Measurements from ENCODE around the gene INSL3. TPM values are rescaled to one million over a fixed set of nuclear protein-coding genes. Genes with fewer than 3 reads are reported as not detected.
A peak's percentile ranks its signal among the peaks of the same experiment; 100 is the strongest.

Gene INSL3
- total and polyA plus RNA-seq, 2 of the 13 experiments (the other 11 are each of a cell fraction or from before 2014, with no cell fraction given): 0.30 TPM; not detected in 1

DNA sequence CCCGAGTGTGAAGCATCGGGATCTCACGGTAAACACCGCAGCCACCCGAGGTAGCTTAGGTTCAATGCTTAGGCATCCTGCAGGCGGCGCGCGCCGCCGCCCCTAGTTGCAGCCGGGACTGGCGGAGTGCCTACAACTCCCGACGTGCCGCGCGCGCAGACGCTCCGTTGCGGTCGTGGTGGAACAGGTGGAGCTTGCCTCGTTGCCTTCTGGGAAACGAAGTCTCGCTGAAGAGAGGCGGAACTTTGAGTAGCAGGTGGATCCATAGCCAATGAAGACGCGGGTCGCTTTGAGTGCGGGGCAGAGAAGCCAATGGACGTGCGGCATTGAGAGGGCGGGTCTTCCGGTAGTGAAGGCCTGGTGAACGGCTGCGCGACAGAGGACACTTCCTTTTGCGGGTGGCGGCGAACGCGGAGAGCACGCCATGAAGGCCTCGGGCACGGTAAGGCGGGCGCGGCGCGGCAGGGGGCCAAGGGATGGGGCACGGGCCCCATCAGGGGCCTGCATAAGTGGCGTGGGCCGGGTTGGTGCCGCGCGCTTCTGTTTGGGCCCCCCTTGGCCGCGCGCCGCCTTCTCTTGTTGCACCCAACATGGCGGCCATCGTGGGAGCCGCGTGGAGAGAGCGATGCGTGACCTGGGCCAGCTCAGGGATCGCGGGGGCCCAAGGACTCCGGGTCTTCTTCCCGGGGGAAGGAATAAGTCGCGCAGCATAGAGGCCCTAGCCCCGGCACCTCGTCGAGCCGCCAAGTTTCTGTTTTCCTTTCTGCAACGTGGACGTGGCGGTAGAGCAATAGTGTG, 38.4 kb upstream of the INSL3 start, which contains the start of gene RPL18A (continued):
- TF ChIP-seq, protein P1, sequence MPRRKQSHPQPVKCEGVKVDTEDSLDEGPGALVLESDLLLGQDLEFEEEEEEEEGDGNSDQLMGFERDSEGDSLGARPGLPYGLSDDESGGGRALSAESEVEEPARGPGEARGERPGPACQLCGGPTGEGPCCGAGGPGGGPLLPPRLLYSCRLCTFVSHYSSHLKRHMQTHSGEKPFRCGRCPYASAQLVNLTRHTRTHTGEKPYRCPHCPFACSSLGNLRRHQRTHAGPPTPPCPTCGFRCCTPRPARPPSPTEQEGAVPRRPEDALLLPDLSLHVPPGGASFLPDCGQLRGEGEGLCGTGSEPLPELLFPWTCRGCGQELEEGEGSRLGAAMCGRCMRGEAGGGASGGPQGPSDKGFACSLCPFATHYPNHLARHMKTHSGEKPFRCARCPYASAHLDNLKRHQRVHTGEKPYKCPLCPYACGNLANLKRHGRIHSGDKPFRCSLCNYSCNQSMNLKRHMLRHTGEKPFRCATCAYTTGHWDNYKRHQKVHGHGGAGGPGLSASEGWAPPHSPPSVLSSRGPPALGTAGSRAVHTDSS (CRISPR knock-in tag; conservative IDR thresholded peaks at IDR 0.05): no peak
- TF ChIP-seq SIN3A (IDR thresholded peaks at IDR 0.05; ENCODE audit: borderline replicate concordance, low read depth, low read length) (peak; percentile 90; the same call in 1 of the 2 replicates), ZNF768 (CRISPR knock-in tag; IDR thresholded peaks at IDR 0.05) (peak; percentile 63; the same call in 1 of the 2 replicates), ZNF484 (CRISPR knock-in tag; IDR thresholded peaks at IDR 0.05; ENCODE audit: borderline replicate concordance, low read depth) (no peak), XBP1 (CRISPR knock-in tag; IDR thresholded peaks at IDR 0.05) (no peak), SETDB1 (CRISPR knock-in tag; IDR thresholded peaks at IDR 0.05; ENCODE audit: borderline replicate concordance) (no peak), SCMH1 (CRISPR knock-in tag; IDR thresholded peaks at IDR 0.05; ENCODE audit: borderline replicate concordance) (no peak), MYC (CRISPR knock-in tag; IDR thresholded peaks at IDR 0.05; ENCODE audit: borderline replicate concordance) (peak; percentile 98), KDM3A (CRISPR knock-in tag; IDR thresholded peaks at IDR 0.05; ENCODE audit: low read depth) (no peak), ZBTB7B (CRISPR knock-in tag; IDR thresholded peaks at IDR 0.05) (0 out of 2 replicates have a peak, but pooled peaks have one; percentile 47), EED (CRISPR knock-in tag; IDR thresholded peaks at IDR 0.05) (no peak), CREB1 (IDR thresholded peaks at IDR 0.05) (peak; percentile 83), CREB1 (CRISPR knock-in tag; IDR thresholded peaks at IDR 0.05) (peak; percentile 92), ETV5 (CRISPR knock-in tag; IDR thresholded peaks at IDR 0.05; ENCODE audit: borderline replicate concordance) (no peak; the same call in none of the 2 replicates), NAIF1 (CRISPR knock-in tag; IDR thresholded peaks at IDR 0.05; ENCODE audit: borderline replicate concordance) (no peak), SOX5 (CRISPR knock-in tag; IDR thresholded peaks at IDR 0.05; ENCODE audit: borderline replicate concordance) (peak; percentile 14; the same call in 1 of the 2 replicates), ZNF501 (CRISPR knock-in tag; IDR thresholded peaks at IDR 0.05) (peak; percentile 17; the same call in 1 of the 2 replicates), HIVEP1 (CRISPR knock-in tag; IDR thresholded peaks at IDR 0.05) (0 out of 2 replicates have a peak, but pooled peaks have one; percentile 39), ZNF136 (CRISPR knock-in tag; IDR thresholded peaks at IDR 0.05; ENCODE audit: low read depth) (no peak), ONECUT2 (CRISPR knock-in tag; IDR thresholded peaks at IDR 0.05) (no peak), ZNF441 (CRISPR knock-in tag; IDR thresholded peaks at IDR 0.05; ENCODE audit: borderline replicate concordance) (no peak; the same call in 1 of the 2 replicates), KLF6 (CRISPR knock-in tag; IDR thresholded peaks at IDR 0.05) (peak; percentile 82; the same call in 1 of the 2 replicates), SIN3B (IDR thresholded peaks at IDR 0.05; ENCODE audit: low read length) (no peak)
- TF ChIP-seq, protein P2, sequence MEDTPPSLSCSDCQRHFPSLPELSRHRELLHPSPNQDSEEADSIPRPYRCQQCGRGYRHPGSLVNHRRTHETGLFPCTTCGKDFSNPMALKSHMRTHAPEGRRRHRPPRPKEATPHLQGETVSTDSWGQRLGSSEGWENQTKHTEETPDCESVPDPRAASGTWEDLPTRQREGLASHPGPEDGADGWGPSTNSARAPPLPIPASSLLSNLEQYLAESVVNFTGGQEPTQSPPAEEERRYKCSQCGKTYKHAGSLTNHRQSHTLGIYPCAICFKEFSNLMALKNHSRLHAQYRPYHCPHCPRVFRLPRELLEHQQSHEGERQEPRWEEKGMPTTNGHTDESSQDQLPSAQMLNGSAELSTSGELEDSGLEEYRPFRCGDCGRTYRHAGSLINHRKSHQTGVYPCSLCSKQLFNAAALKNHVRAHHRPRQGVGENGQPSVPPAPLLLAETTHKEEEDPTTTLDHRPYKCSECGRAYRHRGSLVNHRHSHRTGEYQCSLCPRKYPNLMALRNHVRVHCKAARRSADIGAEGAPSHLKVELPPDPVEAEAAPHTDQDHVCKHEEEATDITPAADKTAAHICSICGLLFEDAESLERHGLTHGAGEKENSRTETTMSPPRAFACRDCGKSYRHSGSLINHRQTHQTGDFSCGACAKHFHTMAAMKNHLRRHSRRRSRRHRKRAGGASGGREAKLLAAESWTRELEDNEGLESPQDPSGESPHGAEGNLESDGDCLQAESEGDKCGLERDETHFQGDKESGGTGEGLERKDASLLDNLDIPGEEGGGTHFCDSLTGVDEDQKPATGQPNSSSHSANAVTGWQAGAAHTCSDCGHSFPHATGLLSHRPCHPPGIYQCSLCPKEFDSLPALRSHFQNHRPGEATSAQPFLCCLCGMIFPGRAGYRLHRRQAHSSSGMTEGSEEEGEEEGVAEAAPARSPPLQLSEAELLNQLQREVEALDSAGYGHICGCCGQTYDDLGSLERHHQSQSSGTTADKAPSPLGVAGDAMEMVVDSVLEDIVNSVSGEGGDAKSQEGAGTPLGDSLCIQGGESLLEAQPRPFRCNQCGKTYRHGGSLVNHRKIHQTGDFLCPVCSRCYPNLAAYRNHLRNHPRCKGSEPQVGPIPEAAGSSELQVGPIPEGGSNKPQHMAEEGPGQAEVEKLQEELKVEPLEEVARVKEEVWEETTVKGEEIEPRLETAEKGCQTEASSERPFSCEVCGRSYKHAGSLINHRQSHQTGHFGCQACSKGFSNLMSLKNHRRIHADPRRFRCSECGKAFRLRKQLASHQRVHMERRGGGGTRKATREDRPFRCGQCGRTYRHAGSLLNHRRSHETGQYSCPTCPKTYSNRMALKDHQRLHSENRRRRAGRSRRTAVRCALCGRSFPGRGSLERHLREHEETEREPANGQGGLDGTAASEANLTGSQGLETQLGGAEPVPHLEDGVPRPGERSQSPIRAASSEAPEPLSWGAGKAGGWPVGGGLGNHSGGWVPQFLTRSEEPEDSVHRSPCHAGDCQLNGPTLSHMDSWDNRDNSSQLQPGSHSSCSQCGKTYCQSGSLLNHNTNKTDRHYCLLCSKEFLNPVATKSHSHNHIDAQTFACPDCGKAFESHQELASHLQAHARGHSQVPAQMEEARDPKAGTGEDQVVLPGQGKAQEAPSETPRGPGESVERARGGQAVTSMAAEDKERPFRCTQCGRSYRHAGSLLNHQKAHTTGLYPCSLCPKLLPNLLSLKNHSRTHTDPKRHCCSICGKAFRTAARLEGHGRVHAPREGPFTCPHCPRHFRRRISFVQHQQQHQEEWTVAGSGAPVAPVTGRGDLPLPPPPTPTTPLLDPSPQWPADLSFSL (CRISPR knock-in tag; IDR thresholded peaks at IDR 0.05): no peak
